Islet precursor cell (in vitro differentiated cells): ENCODE results near the gene GDE1.
A peak's percentile ranks its signal among the peaks of the same experiment; 100 is the strongest.

Source experiments
- DNase-seq: peaks from one replicate; pipeline ENCODE4 v3.0.0-alpha.2; 2018

The GDE1 gene

DNA sequence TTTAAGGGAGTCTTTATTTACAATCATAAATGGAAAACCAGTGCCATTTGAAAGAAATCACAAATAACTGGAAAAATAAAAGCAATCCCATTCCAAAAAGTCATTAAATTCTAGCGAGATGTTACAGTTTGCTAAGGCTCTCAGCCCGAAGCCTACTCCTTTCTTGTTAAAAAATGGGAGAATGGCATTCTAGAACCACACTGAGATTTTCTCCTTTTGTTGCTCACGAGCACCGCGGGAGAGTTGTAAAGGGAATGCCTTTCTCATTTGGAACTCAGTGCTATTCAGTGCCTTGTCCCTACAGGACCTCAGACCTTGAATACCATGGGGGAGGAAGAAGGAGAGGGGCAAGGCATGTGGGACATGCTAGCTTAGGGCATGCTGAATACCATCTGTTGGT is 36.3 kb downstream of the GDE1 start:
- no peak for DNase-seq

DNA sequence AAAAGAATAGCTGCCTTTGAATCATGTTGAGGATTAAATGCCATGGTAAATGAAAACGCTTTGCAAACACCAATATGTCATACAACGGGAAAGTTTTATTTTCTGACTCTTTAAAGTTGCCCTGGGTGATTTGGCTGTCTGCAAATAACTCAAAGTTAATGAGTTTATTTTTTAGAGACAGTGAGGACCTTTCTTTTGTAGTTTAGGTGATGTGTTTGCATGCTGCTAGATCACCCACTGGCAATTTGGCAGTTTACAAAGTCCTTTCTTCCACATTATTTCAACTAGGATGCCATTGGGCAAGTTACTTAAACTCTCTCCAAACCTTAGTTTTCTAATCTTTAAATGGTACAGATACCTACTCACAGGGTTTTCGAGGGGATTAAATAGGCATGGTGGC is 37.8 kb downstream of the GDE1 start:
- no peak for DNase-seq

DNA sequence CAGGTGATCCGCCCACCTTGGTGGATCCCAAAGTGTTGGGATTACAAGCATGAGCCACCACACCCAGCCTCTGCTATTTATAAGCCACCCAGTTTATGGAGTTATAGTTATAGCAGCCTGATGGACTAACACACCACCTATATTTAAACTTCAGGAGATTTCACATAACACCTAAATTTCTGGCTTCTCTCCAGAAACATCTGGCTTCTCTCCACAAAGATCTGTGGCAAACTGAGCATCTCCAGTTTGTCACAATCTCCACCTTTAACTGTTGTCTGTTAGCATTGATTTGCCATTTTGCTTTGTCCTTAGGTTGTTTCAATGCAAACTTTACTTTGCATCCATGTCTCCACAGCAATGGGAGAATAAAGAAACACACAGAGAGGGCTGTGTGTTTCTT is 39.6 kb downstream of the GDE1 start:
- DNase-seq: no peak

DNA sequence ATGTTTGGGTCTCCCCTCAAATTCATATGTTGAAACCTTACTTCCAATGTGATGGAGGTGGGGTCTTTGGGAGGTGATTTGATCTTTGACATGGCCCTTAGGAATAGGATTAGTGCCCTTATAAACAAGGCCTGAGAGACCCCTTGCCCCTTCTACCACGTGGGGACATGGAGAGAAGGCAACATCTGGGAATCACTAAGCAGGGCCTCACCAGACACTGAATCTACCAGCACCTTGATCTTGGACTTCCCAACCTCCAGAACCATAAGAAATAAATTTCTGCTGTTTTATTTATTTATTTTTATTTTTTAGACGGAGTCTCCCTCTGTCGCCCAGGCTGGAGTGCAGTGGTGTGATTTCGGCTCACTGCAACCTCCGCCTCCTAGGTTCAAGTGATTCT is 40.1 kb downstream of the GDE1 start:
- DNase-seq: no peak

DNA sequence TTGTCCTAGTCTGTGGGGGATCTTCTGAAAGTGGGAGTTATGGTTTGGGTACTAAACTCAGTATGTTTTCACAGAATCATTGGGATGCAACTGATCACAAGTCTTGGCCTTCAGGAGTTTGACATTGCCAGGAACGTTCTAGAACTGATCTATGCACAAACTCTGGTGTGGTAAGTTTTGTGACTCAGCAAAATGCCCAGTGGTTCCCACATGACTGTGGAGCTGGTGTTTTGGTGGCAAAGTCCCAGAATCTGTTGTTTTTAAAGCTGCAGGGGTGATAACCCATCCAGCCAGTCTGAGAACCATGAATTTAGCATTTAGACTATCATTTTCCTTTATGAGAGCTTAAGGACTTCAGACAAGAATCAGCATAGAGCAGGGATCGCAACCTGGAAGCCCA is 40.6 kb downstream of the GDE1 start:
- DNase-seq: no peak

DNA sequence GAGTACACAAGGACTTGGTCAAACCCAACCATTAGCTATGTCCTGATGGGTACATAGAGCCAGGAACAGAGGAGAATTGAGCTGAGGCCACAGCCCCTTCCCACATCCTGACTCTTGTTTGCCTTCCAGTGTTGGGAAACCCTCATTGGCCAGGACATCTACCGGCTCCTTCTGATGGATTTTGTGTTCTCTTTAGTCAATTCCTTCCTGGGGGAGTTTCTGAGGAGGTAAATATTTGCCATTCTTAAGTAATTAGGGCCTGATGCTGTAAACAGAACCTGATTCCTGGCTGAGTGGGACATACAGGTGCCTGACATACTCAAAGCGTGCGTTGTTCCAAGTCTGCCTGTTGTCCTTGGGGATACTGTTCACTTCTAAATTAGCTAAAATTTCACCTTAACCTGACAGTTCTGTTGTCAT is 42.6 kb downstream of the GDE1 start:
- DNase-seq: peak; percentile 82

DNA sequence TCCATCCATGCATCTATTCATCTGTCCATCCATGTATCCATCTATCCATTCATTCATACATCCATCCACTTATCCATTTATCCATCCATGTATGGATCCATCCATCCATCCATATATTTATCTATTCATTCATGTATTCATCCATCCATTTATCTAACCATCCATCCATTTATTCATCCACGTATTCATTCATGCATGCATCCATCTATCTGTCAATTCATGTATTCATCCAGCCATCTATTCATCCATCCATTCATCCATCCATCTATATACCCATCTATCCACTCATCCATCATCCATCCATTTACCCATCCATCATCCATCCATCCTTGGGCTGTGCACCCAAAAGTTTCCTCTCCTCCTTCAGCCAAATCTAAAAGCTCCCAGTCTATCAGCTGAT is 43.4 kb downstream of the GDE1 start:
- no peak for DNase-seq

DNA sequence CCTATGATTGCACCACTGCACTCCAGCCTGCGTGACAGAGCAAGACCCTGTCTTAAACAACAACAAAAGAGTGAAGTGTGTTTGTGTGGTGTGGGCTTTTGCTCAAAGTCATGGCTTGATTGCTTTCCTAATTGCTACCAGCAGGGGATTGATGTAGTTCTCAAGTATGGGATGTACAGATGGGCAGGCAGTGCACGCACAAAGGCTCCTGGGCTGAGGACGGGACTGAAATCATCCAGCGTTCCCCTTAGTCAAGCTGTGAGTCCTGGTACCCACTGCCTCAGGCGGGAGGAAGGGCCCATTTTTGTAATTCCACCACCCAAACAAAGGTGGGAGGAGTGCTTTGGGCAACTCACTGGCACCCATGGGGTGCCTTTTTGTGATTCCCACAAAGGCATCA is 47.3 kb downstream of the GDE1 start:
- DNase-seq: no peak

DNA sequence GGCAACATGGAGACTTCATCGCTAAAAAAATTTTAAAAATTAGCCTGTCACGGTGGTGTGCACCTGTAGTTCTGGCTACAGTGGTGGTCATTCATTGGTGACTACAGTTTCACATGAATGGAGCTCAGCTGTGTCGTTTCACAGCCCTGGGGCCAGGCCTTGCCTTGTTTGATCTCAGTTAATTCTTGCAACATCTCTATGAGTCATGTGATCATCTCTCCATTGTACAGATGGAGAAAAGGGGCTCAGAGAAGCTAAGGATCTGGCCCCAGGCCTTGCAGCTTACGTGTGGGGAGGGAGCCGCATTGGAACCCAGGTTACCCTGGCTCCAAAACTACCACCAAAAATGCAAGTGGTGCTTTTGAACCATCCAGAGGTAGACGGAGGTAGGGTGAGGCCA is 49.4 kb downstream of the GDE1 start:
- no peak for DNase-seq

DNA sequence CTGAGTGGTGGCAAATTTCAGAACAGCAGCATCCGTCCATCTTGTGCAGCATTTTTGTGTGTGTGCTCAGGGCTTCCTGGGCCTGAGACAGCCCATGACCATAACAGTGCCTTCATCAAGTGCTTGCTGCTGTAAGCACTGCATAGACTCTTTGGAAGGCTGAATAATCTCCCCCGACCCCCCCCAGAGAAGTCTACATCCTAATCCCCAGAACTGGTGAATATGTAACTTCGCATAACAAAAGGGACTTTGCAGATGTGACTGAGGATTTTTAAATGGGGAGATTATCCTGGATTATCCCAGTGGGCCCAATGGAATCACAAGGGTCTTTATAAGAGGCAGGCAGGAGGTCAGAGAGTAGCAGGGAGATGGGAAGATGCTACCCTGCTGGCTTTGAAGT is 53.6 kb downstream of the GDE1 start:
- no peak for DNase-seq

DNA sequence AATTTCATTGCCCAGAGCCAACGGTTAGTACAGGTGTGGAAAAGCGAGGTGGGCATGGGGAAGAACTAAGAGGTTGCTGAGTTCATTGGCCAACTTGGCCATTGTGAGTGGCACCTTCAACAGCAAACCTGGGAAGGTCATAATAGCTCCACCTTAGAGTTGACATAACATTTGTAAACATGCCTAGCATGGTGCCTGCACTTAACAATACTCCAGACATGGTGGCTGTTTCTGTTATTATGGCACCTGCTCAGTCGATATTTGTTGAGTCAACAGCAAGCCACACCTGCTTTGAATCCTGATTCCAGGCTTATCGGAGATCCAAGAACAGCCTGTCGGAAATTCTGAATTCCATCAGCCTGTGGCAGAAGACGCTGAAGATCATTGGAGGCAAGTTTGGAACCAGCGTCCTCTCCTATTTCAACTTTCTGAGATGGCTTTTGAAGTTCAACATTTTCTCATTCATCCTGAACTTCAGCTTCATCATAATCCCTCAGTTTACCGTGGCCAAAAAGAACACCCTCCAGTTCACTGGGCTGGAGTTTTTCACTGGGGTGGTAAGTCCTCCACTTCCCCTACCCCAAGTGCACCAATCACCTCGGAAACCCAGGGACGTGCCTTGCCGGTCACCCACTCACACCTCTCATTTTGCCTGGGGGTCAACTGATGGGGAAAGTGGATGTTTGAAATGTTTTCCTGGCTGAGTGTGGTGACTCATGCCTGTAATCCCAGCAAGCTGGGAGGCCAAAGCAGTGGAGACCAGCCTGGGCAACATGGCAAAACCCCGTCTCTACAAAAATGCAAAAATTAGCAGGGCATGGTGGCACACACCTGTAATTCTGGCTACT is 58.2 kb downstream of the GDE1 start:
- peak; percentile 93 for DNase-seq

DNA sequence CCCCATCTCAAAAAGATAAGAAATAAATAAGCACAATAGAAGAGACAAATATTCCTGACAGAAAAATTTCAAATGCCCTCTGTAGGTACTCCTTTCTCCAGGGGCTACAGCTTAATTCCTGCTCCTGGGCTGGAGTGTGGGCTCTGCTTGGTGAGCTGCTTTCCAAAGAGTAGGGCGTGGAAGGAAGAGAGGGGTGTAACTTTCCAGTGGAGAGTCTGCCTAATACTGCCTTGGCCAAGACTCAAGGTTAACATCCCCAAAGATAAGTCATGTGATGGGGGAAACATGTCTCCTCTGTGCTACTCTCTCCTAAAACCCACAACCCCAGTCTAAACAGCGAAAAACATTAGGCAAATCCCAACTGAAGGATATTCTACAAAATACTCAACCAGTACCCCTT is 61.5 kb downstream of the GDE1 start:
- DNase-seq: no peak

DNA sequence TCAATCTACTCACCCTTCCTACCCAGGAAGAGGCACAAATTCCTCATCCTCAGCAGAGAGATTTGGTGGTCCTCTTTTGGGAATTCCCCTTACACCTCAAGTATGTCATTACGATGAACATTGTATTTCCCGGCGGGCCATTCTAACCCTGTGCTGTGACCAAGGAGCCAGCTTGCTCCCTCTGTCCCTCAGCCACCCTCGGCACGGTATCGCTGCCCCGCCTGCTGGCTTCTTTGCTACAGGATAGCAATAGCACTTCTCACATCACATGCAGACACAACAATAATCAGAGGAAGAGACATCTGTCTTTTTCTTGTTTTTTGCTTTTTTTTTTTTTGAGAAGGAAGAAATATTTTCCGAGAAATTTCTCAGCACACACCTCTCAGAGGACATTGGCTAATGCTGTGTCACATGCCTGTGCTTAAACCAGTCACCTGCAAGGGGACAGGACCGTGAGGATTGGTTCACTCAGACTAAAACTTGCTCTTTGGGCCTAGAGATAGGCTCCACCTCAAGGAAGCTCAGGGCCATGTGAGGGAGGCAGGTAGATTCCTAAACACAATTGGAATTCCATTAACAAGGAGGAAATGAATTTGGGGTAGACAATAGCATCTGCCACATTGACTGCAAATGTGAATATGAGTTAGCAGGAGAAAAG is 63.0 kb downstream of the GDE1 start:
- no peak for DNase-seq
